SK-N-SH treated with all-trans-retinoic acid at 6 μM for 48 hours (cell line): Measurements from ENCODE around the gene DBP.

Experiments used
- ATAC-seq: fragments of 200-7000 bp; cut with Tn5 transposase; 3 replicates; pipeline ENCODE4 v1.9.1; 2020; ENCODE audit warnings: mild to moderate bottlenecking, moderate library complexity
- ARNTL ChIP-seq: fragments of 450-650 bp; formaldehyde crosslinking; IDR thresholded peaks from 2 replicates; pipeline ENCODE4 v1.5.0; 2020; ENCODE audit warnings: low read depth, mild to moderate bottlenecking, moderate library complexity, borderline replicate concordance
- BACH2 ChIP-seq: fragments of 250-450 bp; sonication (Bioruptor Pico); IDR thresholded peaks from 2 replicates; pipeline ENCODE4 v1.9.0; 2021; ENCODE audit warnings: mild to moderate bottlenecking, borderline replicate concordance
- CSDC2 ChIP-seq: fragments of 250-450 bp; sonication (Bioruptor Pico); IDR thresholded peaks from 2 replicates; pipeline ENCODE4 v1.5.0; 2020; ENCODE audit warnings: mild to moderate bottlenecking, moderate library complexity
- ESRRG ChIP-seq: fragments of 250-450 bp; sonication (Bioruptor Pico); IDR thresholded peaks from 2 replicates; pipeline ENCODE4 v1.6.1; 2021; ENCODE audit warnings: mild to moderate bottlenecking
- GLIS3 ChIP-seq: fragments of 250-450 bp; sonication (Bioruptor Pico); IDR thresholded peaks from 2 replicates; pipeline ENCODE4 v1.5.0; 2020; ENCODE audit warnings: mild to moderate bottlenecking, moderate library complexity
- ISL1 ChIP-seq: fragments of 250-450 bp; sonication (Bioruptor Pico); IDR thresholded peaks from 2 replicates; pipeline ENCODE4 v2.1.2; 2022; ENCODE audit warnings: mild to moderate bottlenecking, moderate library complexity
- OSR1 ChIP-seq: fragments of 250-450 bp; sonication (Bioruptor Pico); IDR thresholded peaks from 2 replicates; pipeline ENCODE4 v1.8.0; 2022; ENCODE audit warnings: moderate library complexity, mild to moderate bottlenecking, inconsistent platforms
- PPARA ChIP-seq: fragments of 250-450 bp; sonication (Bioruptor Pico); IDR thresholded peaks from 2 replicates; pipeline ENCODE4 v1.5.0; 2020; ENCODE audit warnings: mild to moderate bottlenecking, borderline replicate concordance
- RARB ChIP-seq: fragments of 250-450 bp; sonication (Bioruptor Pico); IDR thresholded peaks from 2 replicates; pipeline ENCODE4 v1.8.0; 2021; ENCODE audit warnings: mild to moderate bottlenecking, moderate library complexity
- SNAI2 ChIP-seq: fragments of 250-450 bp; sonication (Bioruptor Pico); IDR thresholded peaks from 2 replicates; pipeline ENCODE4 v1.5.0; 2020; ENCODE audit warnings: mild to moderate bottlenecking, moderate library complexity
- TCF4 ChIP-seq: fragments of 250-450 bp; sonication (Bioruptor Pico); IDR thresholded peaks from 2 replicates; pipeline ENCODE4 v1.8.0; 2021; ENCODE audit warnings: mild to moderate bottlenecking, moderate library complexity, borderline replicate concordance
- TOX ChIP-seq: fragments of 250-450 bp; sonication (Bioruptor Pico); IDR thresholded peaks from 2 replicates; pipeline ENCODE4 v1.8.0; 2021; ENCODE audit warnings: mild to moderate bottlenecking, moderate library complexity, borderline replicate concordance
- ZC3H10 ChIP-seq: fragments of 250-450 bp; sonication (Bioruptor Pico); IDR thresholded peaks from 2 replicates; pipeline ENCODE4 v1.5.1; 2021; ENCODE audit warnings: mild to moderate bottlenecking, moderate library complexity
- ZFP3 ChIP-seq: fragments of 250-450 bp; sonication (Bioruptor Pico); IDR thresholded peaks from 2 replicates; pipeline ENCODE4 v1.5.0; 2020; ENCODE audit warnings: mild to moderate bottlenecking, moderate library complexity
- ZFP30 ChIP-seq: fragments of 450-650 bp; formaldehyde crosslinking; IDR thresholded peaks from 2 replicates; pipeline ENCODE4 v1.5.0; 2022; ENCODE audit warnings: mild to moderate bottlenecking, moderate library complexity
- ZNF565 ChIP-seq: fragments of 450-650 bp; formaldehyde crosslinking; conservative IDR thresholded peaks from 2 replicates; pipeline ENCODE4 v1.5.0; 2020; ENCODE audit warnings: low read depth, mild to moderate bottlenecking, moderate library complexity
- ZNF70 ChIP-seq: fragments of 450-650 bp; formaldehyde crosslinking; IDR thresholded peaks from 2 replicates; pipeline ENCODE4 v1.5.0; 2020; ENCODE audit warnings: mild to moderate bottlenecking, moderate library complexity
- ZNF8 ChIP-seq: fragments of 450-650 bp; formaldehyde crosslinking; IDR thresholded peaks from 2 replicates; pipeline ENCODE4 v1.5.0; 2020; ENCODE audit warnings: mild to moderate bottlenecking, moderate library complexity
- TF ChIP-seq, protein P1 (sequence below): fragments of 250-450 bp; sonication (Bioruptor Pico); IDR thresholded peaks from 2 replicates; pipeline ENCODE4 v1.8.0; 2021; ENCODE audit warnings: low read depth, mild to moderate bottlenecking, moderate library complexity, borderline replicate concordance
- TF ChIP-seq, protein P2 (sequence below): fragments of 250-450 bp; sonication (Bioruptor Pico); IDR thresholded peaks from 2 replicates; pipeline ENCODE4 v1.5.1; 2021; ENCODE audit warnings: mild to moderate bottlenecking, moderate library complexity
- TF ChIP-seq, protein P3 (sequence below): fragments of 250-450 bp; sonication (Bioruptor Pico); IDR thresholded peaks from 2 replicates; pipeline ENCODE4 v1.8.0; 2020; ENCODE audit warnings: mild to moderate bottlenecking, moderate library complexity, borderline replicate concordance
- TF ChIP-seq, protein P4 (sequence below): fragments of 250-450 bp; sonication (Bioruptor Pico); IDR thresholded peaks from 2 replicates; pipeline ENCODE4 v1.5.1; 2020; ENCODE audit warnings: low read depth, mild to moderate bottlenecking, moderate library complexity

The DBP gene

DNA sequence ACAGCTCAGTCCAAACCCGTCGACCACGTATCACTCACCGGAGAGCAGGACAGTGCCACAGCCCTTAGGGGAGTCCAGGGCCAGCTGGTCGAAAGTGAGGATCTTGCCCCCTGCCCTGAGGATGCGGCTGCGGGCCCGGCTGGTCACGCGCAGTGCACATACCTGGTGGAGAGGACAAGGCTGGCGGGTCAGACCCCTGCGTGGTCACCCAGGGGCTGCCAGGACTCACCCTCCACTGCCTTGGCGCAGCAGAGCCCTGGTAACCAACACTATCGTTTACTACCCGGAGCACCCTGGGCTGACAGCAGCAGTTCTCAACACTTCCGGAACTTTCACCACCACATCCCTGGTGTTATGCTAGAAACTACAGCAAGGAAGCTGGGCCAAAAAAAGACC, 21.1 kb downstream of the DBP start:
- no peak for ATAC-seq
- no peak for TF ChIP-seq RARB (CRISPR knock-in tag)
- TF ChIP-seq PPARA (CRISPR knock-in tag), result no peak
- no peak for TF ChIP-seq CSDC2
- TF ChIP-seq ZFP30 (CRISPR knock-in tag), result no peak
- no peak for TF ChIP-seq ESRRG
- no peak for TF ChIP-seq ZNF8 (CRISPR knock-in tag)

DNA sequence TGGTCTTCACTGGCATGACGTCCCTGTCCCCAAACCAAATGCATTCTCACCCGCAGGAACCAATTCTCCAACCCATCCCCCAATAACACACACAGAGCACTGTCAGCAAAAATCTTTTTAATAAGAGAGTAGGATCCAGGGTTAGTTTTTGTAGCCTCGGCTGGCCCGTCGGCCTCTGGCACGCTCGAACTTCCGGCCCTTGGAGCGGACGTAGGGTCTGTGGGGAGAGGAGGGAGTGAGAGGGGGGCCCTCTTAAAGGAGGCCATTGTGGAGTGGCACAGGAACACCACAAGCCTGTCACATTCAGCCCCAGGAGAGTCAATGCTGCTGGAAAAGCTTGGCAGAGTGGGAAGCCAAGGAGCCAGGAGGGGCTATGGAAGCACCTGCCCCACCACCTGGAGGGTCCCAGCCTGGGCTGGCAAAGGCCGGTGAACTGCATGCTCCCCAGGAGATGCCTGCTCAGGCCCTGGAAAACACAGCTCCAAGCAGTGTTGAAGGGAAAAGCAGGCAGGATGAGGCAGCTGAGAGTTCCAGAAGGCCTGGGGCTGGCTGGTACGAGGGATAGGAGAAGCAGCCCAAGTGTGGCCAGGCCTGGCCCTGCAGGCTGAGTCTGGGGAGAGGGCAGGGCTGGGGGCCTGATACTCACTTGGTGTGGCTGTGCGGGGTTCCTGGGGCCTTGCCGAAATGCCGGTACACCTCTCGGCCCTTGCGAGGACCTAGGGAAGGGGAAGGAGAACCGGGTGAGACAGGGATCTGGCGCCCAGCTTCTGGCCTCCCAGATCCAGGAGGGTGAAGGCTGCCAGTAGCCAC, 21.7 kb downstream of the DBP start:
- ATAC-seq, result no peak
- TF ChIP-seq, protein P1, sequence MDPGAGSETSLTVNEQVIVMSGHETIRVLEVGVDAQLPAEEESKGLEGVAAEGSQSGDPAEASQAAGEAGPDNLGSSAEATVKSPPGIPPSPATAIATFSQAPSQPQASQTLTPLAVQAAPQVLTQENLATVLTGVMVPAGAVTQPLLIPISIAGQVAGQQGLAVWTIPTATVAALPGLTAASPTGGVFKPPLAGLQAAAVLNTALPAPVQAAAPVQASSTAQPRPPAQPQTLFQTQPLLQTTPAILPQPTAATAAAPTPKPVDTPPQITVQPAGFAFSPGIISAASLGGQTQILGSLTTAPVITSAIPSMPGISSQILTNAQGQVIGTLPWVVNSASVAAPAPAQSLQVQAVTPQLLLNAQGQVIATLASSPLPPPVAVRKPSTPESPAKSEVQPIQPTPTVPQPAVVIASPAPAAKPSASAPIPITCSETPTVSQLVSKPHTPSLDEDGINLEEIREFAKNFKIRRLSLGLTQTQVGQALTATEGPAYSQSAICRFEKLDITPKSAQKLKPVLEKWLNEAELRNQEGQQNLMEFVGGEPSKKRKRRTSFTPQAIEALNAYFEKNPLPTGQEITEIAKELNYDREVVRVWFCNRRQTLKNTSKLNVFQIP, result no peak
- TF ChIP-seq ZNF565 (CRISPR knock-in tag) (no peak), TOX (CRISPR knock-in tag) (no peak), ZNF8 (CRISPR knock-in tag) (no peak), ZFP3 (no peak), ZFP30 (CRISPR knock-in tag) (no peak), RARB (CRISPR knock-in tag) (no peak), SNAI2 (no peak), CSDC2 (no peak)
- TF ChIP-seq, protein P2, sequence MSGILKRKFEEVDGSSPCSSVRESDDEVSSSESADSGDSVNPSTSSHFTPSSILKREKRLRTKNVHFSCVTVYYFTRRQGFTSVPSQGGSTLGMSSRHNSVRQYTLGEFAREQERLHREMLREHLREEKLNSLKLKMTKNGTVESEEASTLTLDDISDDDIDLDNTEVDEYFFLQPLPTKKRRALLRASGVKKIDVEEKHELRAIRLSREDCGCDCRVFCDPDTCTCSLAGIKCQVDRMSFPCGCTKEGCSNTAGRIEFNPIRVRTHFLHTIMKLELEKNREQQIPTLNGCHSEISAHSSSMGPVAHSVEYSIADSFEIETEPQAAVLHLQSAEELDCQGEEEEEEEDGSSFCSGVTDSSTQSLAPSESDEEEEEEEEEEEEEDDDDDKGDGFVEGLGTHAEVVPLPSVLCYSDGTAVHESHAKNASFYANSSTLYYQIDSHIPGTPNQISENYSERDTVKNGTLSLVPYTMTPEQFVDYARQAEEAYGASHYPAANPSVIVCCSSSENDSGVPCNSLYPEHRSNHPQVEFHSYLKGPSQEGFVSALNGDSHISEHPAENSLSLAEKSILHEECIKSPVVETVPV (CRISPR knock-in tag), result no peak
- TF ChIP-seq, all 23 proteins: peak for 0

DNA sequence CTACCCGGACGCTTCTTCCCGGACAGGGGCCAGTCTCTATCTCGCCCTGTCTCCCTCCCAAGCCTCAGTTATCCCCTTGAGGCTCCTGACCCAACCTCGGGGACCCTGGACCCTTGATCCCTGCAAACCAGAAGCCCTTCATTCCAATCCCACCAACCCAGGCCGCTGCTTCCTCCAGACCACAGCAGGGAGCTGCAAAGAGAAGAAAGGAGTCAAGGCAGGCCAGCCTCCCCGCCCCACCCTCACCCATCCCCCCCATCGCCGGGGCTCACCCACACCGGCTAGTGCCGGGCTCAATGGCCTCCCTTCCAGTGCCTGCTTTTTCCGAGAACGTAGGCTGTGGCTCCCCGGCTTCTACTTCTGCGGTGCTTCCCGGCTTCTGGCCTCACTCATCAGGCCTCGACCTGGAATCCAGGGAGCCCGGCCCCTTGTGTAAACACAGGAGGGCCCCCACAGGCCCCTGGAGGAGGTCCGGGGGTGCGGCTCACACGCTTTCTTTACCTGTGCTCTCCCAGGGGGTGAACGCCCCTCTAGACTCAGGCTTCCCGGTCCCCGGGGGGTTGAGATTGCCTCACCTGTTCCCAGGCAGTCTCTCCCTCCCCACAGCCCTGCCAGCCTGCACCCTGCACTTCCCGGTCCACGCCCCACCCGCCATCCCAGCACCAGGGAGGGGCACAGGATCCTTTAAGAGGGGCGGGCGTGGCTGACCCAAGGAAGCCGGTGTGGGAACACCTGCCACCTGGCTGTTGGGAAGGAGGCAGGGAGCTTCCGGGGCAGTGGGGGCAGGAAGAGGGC, 22.5 kb downstream of the DBP start, which contains the start of gene FAM83E:
FAM83E (minus strand) TSS at position 641 of the 795 bp plus-strand sequence. CDS start 1,704 bp downstream, outside the sequence.
- no peak; the same call in 2 of the 3 replicates for ATAC-seq
- TF ChIP-seq RARB (CRISPR knock-in tag), result no peak
- TF ChIP-seq ESRRG, result peak; percentile 74; the same call in 1 of the 2 replicates
- TF ChIP-seq, protein P3, sequence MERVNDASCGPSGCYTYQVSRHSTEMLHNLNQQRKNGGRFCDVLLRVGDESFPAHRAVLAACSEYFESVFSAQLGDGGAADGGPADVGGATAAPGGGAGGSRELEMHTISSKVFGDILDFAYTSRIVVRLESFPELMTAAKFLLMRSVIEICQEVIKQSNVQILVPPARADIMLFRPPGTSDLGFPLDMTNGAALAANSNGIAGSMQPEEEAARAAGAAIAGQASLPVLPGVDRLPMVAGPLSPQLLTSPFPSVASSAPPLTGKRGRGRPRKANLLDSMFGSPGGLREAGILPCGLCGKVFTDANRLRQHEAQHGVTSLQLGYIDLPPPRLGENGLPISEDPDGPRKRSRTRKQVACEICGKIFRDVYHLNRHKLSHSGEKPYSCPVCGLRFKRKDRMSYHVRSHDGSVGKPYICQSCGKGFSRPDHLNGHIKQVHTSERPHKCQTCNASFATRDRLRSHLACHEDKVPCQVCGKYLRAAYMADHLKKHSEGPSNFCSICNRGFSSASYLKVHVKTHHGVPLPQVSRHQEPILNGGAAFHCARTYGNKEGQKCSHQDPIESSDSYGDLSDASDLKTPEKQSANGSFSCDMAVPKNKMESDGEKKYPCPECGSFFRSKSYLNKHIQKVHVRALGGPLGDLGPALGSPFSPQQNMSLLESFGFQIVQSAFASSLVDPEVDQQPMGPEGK, result no peak
- TF ChIP-seq ISL1 (CRISPR knock-in tag), result no peak
- 0 out of 2 replicates have a peak, but pooled peaks have one; percentile 12 for TF ChIP-seq TCF4 (CRISPR knock-in tag)
- no peak for TF ChIP-seq ZNF70
- TF ChIP-seq ARNTL (CRISPR knock-in tag), result no peak
- TF ChIP-seq, protein P4, sequence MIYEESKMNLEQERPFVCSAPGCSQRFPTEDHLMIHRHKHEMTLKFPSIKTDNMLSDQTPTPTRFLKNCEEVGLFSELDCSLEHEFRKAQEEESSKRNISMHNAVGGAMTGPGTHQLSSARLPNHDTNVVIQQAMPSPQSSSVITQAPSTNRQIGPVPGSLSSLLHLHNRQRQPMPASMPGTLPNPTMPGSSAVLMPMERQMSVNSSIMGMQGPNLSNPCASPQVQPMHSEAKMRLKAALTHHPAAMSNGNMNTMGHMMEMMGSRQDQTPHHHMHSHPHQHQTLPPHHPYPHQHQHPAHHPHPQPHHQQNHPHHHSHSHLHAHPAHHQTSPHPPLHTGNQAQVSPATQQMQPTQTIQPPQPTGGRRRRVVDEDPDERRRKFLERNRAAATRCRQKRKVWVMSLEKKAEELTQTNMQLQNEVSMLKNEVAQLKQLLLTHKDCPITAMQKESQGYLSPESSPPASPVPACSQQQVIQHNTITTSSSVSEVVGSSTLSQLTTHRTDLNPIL (CRISPR knock-in tag), result peak; percentile 39; the same call in 1 of the 2 replicates
- TF ChIP-seq ZC3H10 (CRISPR knock-in tag), result no peak
- TF ChIP-seq OSR1 (CRISPR knock-in tag), result no peak
- peak; percentile 78 for TF ChIP-seq GLIS3 (CRISPR knock-in tag)
- TF ChIP-seq CSDC2, result 0 out of 2 replicates have a peak, but pooled peaks have one; percentile 38
- TF ChIP-seq, protein P1, result no peak
- TF ChIP-seq PPARA (CRISPR knock-in tag), result no peak
- TF ChIP-seq BACH2 (CRISPR knock-in tag), result no peak
- TF ChIP-seq ZNF8 (CRISPR knock-in tag), result no peak
- TF ChIP-seq, protein P2 (CRISPR knock-in tag), result 0 out of 2 replicates have a peak, but pooled peaks have one; percentile 53
- TF ChIP-seq ZFP30 (CRISPR knock-in tag), result no peak
- TF ChIP-seq ZFP3, result no peak
- TF ChIP-seq ZNF565 (CRISPR knock-in tag), result no peak
- TF ChIP-seq TOX (CRISPR knock-in tag), result 0 out of 2 replicates have a peak, but pooled peaks have one; percentile 14
